GM23338 (cell line): ENCODE results near the gene VNN1. TPM values are rescaled to one million over a fixed set of nuclear protein-coding genes. Genes with fewer than 3 reads are reported as not detected.

Experiments used
- ATAC-seq: fragments of 200-7000 bp; cut with Tn5 transposase; 3 replicates; pipeline ENCODE4 v1.9.1; 2020
- DNase-seq: peaks from one replicate; pipeline ENCODE4 v3.0.0-alpha.2; 2015; ENCODE audit warnings: low spot score
- H2AFZ ChIP-seq: fragments of 200-600 bp; sonication (generic); 2 replicates; pipeline ENCODE4 v1.8.0; 2016; ENCODE audit warnings: antibody characterized with exemption, mild to moderate bottlenecking, moderate library complexity
- H3F3A ChIP-seq: fragments of 200-600 bp; sonication (generic); replicated peaks from 2 replicates; pipeline ENCODE4 v1.8.0; 2017; ENCODE audit warnings: antibody characterized with exemption, mixed run types, low read depth
- H3K27ac ChIP-seq: fragments of 200-600 bp; sonication (generic); 2 replicates; pipeline ENCODE4 v1.6.1; 2016; ENCODE audit warnings: low read depth
- H3K27me3 ChIP-seq: fragments of 200-600 bp; sonication (generic); 2 replicates; pipeline ENCODE4 v1.8.0; 2016; ENCODE audit warnings: mild to moderate bottlenecking, mixed run types, moderate library complexity; ENCODE audit not compliant: insufficient read depth
- H3K36me3 ChIP-seq: fragments of 200-600 bp; sonication (generic); 2 replicates; pipeline ENCODE4 v1.8.0; 2016; ENCODE audit warnings: mild to moderate bottlenecking; ENCODE audit not compliant: insufficient read depth
- H3K4me1 ChIP-seq: fragments of 200-600 bp; sonication (generic); 2 replicates; pipeline ENCODE4 v1.8.0; 2016; ENCODE audit warnings: mild to moderate bottlenecking, moderate library complexity; ENCODE audit not compliant: insufficient read depth
- H3K4me2 ChIP-seq: fragments of 200-600 bp; sonication (generic); 2 replicates; pipeline ENCODE4 v1.7.1; 2017; ENCODE audit warnings: mixed run types
- H3K4me3 ChIP-seq: fragments of 200-600 bp; sonication (generic); 2 replicates; pipeline ENCODE4 v1.6.1; 2016; ENCODE audit warnings: mixed run types
- H3K79me2 ChIP-seq: fragments of 200-600 bp; sonication (generic); replicated peaks from 2 replicates; pipeline ENCODE4 v1.8.0; 2017; ENCODE audit warnings: mild to moderate bottlenecking; ENCODE audit not compliant: insufficient read depth
- H3K9me2 ChIP-seq: fragments of 200-600 bp; sonication (generic); 2 replicates; pipeline ENCODE4 v1.8.0; 2017; ENCODE audit not compliant: insufficient read depth
- H4K20me1 ChIP-seq: fragments of 200-600 bp; sonication (generic); replicated peaks from 2 replicates; pipeline ENCODE4 v1.8.0; 2017; ENCODE audit warnings: mild to moderate bottlenecking; ENCODE audit not compliant: insufficient read depth
- H3K27ac Mint-ChIP-seq: 2 replicates; pipeline ENCODE4 v1.8.0; 2020; ENCODE audit warnings: inconsistent platforms, mild to moderate bottlenecking, moderate library complexity, mixed read lengths
- H3K27me3 Mint-ChIP-seq: 3 replicates; pipeline ENCODE4 v1.8.0; 2022; ENCODE audit warnings: low read depth, mild to moderate bottlenecking, moderate library complexity, mixed read lengths, inconsistent platforms; ENCODE audit not compliant: insufficient read depth, poor library complexity
- H3K36me3 Mint-ChIP-seq: 3 replicates; pipeline ENCODE4 v1.8.0; 2021; ENCODE audit warnings: low read depth, mild to moderate bottlenecking, inconsistent platforms, moderate library complexity, mixed read lengths
- H3K4me1 Mint-ChIP-seq: 3 replicates; pipeline ENCODE4 v1.8.0; 2020; ENCODE audit warnings: mild to moderate bottlenecking, inconsistent platforms, mixed read lengths
- H3K4me3 Mint-ChIP-seq: 3 replicates; pipeline ENCODE4 v1.8.0; 2021; ENCODE audit warnings: moderate library complexity, mild to moderate bottlenecking, inconsistent platforms, mixed read lengths
- H3K9me3 Mint-ChIP-seq: 3 replicates; pipeline ENCODE4 v1.8.0; 2020; ENCODE audit warnings: moderate library complexity, mild to moderate bottlenecking, inconsistent platforms, mixed read lengths
- CREB1 ChIP-seq: fragments of 250-450 bp; sonication (Bioruptor Pico); IDR thresholded peaks from 2 replicates; pipeline ENCODE4 v1.5.0; 2020; ENCODE audit warnings: low read depth, mild to moderate bottlenecking, moderate library complexity
- CTCF ChIP-seq, 2 experiments: fragments of 200-600 bp in 1 of 2; sonication (generic) in 1 of 2; conservative IDR thresholded peaks; 2 replicates each; pipeline versions ENCODE4 v1.5.1 to v1.6.1; 2016 to 2017; ENCODE audit warnings: antibody characterized with exemption in 2 of 2, low read depth in 2 of 2, mild to moderate bottlenecking in 2 of 2, moderate library complexity in 1 of 2
- POLR2AphosphoS5 ChIP-seq: IDR thresholded peaks from 2 replicates; pipeline ENCODE4 v1.6.1; 2016; ENCODE audit warnings: antibody characterized with exemption, low read depth
- REST ChIP-seq: IDR thresholded peaks from one replicate; pipeline ENCODE4 v1.6.1; 2018; ENCODE audit warnings: antibody characterized with exemption; ENCODE audit not compliant: unreplicated experiment
- polyA plus RNA-seq: library from polyadenylated mRNA; unstranded; fragments of >200 nt; fragmentation: Nextera tagmentation; extraction: Ambion mirVana; gene quantifications from 2 replicates; pipeline ENCODE4 v1.2.1, GENCODE V29; 2016
- total RNA-seq: library from RNA; depleted of rRNA; stranded (reverse); fragments of >200 nt; shearing (Covaris generic); gene quantifications from 2 replicates; pipeline ENCODE4 v1.2.3, GENCODE V29; 2014
- TF ChIP-seq, protein P1 (sequence below): fragments of 250-450 bp; sonication (Bioruptor Pico); IDR thresholded peaks from 2 replicates; pipeline ENCODE4 v1.5.0; 2020; ENCODE audit warnings: mild to moderate bottlenecking, moderate library complexity

VNN1 gene
- total and polyA plus RNA-seq, 2 experiments from 2014 or later, result not detected

DNA sequence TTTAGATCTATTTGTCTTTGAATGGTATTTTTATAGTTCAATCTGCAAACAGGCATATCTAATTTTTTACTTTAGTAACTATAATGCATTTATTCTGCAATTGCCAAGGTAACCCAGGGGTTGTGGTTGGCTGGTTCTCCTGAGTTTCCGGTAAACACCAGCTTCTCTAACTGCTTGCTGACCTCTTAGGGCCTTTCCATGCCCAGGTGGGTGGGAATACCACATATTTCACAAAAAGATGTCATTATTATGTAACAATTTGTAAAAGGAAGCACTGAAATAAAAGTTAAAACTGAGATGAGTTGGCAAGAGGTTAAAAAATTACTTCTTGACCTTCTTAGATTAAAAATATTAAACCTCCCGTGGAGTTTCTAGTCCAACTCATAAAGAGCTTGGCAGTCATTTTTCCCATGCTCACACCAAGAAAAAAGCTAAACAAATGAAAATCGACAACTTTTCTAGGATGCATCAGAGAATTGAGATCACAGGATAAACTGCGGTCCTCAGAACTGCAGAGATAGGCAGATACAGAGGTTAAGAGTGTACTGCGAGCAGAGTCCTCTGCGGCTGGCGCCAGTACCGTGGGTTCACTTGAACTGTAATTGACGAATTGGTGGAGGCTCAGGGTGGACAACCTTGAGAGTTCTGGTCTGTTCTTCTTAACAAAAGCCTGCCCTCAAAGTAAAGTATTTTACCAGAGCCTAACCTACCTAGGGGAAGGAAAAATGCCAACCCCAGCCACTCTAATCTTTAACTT, 2.2 kb upstream of the VNN1 start:
- Mint-ChIP-seq H3K4me3 (no peak overlapping the region), H3K27me3 (no peaks in the 10 kb centered on the region), H3K9me3 (no peaks in the 10 kb centered on the region; the same call in 2 of the 3 replicates), H3K27ac (no peak overlapping the region), H3K4me1 (no peaks in the 10 kb centered on the region), H3K36me3 (no peaks in the 10 kb centered on the region)
- TF ChIP-seq POLR2AphosphoS5 (no peak), CREB1 (CRISPR knock-in tag) (no peak)
- TF ChIP-seq, protein P1, sequence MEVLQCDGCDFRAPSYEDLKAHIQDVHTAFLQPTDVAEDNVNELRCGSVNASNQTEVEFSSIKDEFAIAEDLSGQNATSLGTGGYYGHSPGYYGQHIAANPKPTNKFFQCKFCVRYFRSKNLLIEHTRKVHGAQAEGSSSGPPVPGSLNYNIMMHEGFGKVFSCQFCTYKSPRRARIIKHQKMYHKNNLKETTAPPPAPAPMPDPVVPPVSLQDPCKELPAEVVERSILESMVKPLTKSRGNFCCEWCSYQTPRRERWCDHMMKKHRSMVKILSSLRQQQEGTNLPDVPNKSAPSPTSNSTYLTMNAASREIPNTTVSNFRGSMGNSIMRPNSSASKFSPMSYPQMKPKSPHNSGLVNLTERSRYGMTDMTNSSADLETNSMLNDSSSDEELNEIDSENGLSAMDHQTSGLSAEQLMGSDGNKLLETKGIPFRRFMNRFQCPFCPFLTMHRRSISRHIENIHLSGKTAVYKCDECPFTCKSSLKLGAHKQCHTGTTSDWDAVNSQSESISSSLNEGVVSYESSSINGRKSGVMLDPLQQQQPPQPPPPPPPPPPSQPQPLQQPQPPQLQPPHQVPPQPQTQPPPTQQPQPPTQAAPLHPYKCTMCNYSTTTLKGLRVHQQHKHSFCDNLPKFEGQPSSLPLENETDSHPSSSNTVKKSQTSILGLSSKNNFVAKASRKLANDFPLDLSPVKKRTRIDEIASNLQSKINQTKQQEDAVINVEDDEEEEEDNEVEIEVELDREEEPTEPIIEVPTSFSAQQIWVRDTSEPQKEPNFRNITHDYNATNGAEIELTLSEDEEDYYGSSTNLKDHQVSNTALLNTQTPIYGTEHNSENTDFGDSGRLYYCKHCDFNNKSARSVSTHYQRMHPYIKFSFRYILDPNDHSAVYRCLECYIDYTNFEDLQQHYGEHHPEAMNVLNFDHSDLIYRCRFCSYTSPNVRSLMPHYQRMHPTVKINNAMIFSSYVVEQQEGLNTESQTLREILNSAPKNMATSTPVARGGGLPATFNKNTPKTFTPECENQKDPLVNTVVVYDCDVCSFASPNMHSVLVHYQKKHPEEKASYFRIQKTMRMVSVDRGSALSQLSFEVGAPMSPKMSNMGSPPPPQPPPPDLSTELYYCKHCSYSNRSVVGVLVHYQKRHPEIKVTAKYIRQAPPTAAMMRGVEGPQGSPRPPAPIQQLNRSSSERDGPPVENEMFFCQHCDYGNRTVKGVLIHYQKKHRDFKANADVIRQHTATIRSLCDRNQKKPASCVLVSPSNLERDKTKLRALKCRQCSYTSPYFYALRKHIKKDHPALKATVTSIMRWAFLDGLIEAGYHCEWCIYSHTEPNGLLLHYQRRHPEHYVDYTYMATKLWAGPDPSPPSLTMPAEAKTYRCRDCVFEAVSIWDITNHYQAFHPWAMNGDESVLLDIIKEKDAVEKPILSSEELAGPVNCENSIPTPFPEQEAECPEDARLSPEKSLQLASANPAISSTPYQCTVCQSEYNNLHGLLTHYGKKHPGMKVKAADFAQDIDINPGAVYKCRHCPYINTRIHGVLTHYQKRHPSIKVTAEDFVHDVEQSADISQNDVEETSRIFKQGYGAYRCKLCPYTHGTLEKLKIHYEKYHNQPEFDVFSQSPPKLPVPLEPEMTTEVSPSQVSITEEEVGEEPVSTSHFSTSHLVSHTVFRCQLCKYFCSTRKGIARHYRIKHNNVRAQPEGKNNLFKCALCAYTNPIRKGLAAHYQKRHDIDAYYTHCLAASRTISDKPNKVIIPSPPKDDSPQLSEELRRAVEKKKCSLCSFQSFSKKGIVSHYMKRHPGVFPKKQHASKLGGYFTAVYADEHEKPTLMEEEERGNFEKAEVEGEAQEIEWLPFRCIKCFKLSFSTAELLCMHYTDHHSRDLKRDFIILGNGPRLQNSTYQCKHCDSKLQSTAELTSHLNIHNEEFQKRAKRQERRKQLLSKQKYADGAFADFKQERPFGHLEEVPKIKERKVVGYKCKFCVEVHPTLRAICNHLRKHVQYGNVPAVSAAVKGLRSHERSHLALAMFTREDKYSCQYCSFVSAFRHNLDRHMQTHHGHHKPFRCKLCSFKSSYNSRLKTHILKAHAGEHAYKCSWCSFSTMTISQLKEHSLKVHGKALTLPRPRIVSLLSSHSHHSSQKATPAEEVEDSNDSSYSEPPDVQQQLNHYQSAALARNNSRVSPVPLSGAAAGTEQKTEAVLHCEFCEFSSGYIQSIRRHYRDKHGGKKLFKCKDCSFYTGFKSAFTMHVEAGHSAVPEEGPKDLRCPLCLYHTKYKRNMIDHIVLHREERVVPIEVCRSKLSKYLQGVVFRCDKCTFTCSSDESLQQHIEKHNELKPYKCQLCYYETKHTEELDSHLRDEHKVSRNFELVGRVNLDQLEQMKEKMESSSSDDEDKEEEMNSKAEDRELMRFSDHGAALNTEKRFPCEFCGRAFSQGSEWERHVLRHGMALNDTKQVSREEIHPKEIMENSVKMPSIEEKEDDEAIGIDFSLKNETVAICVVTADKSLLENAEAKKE (CRISPR knock-in tag), result no peak
- H3K36me3 ChIP-seq, result no peaks in the 10 kb centered on the region
- H3F3A ChIP-seq, result no peaks in the 10 kb centered on the region
- no peak overlapping the region for H3K4me3 ChIP-seq
- H3K27ac ChIP-seq, result no peak overlapping the region
- H3K9me2 ChIP-seq, result no peaks in the 10 kb centered on the region
- no peaks in the 10 kb centered on the region for H4K20me1 ChIP-seq
- no peaks in the 10 kb centered on the region for H3K4me1 ChIP-seq
- ATAC-seq (no peak), DNase-seq (no peak)
- no peak overlapping the region for H2AFZ ChIP-seq
- no peaks in the 10 kb centered on the region for H3K79me2 ChIP-seq
- no peak overlapping the region for H3K4me2 ChIP-seq
- no peaks in the 10 kb centered on the region for H3K27me3 ChIP-seq

- Histone ChIP-seq H3K4me1 (no peaks in the 10 kb centered on the region), H3K4me2 (no peak overlapping the region), H3K27me3 (no peaks in the 10 kb centered on the region), H3K79me2 (no peaks in the 10 kb centered on the region), H2AFZ (no peak overlapping the region), H3K27ac (no peak overlapping the region), H3K9me2 (no peaks in the 10 kb centered on the region), H3K4me3 (no peak overlapping the region), H3F3A (no peaks in the 10 kb centered on the region), H3K36me3 (no peaks in the 10 kb centered on the region), H4K20me1 (no peaks in the 10 kb centered on the region)
- H3K36me3 Mint-ChIP-seq, result no peaks in the 10 kb centered on the region
- no peaks in the 10 kb centered on the region; the same call in 2 of the 3 replicates for H3K9me3 Mint-ChIP-seq
- H3K27ac Mint-ChIP-seq, result peak overlapping the region; percentile 59; the same call in 1 of the 2 replicates
- TF ChIP-seq CTCF (conservative IDR thresholded peaks at IDR 0.05; ENCODE audit: low read depth in 2 of 2), result peak; percentile 59 to 92
- no peak for TF ChIP-seq REST
- no peaks in the 10 kb centered on the region for H3K27me3 Mint-ChIP-seq
- DNase-seq (peak; percentile 88), ATAC-seq (peak; percentile 100)
- H3K4me3 Mint-ChIP-seq, result no peak overlapping the region
- H3K4me1 Mint-ChIP-seq, result no peaks in the 10 kb centered on the region
These were observed 1.3 kb upstream of the VNN1 start for GRCh38 chr6:132715204-132715603.
